DOHH2 (cell line): ENCODE measurements around the gene EIF2B4.

Experiments used
- H3F3A ChIP-seq: fragments of 200-600 bp; sonication (generic), shearing (Covaris generic); 2 replicates; pipeline ENCODE4 v1.6.0; 2016; ENCODE audit warnings: antibody characterized with exemption, mild to moderate bottlenecking; ENCODE audit not compliant: control insufficient read depth, insufficient read depth
- H3K27ac ChIP-seq: fragments of 200-600 bp; sonication (generic); 2 replicates; pipeline ENCODE4 v1.5.1; 2014; ENCODE audit warnings: low read depth, mild to moderate bottlenecking, low read length, moderate library complexity
- H3K27me3 ChIP-seq: fragments of 200-600 bp; sonication (generic); 2 replicates; pipeline ENCODE4 v1.6.1; 2014; ENCODE audit warnings: mild to moderate bottlenecking, low read length, mixed read lengths; ENCODE audit not compliant: control insufficient read depth
- H3K36me3 ChIP-seq: fragments of 200-600 bp; sonication (generic); 2 replicates; pipeline ENCODE4 v1.6.1; 2014; ENCODE audit warnings: mild to moderate bottlenecking, low read length, moderate library complexity, mixed read lengths; ENCODE audit not compliant: control insufficient read depth
- H3K4me1 ChIP-seq: fragments of 200-600 bp; sonication (generic); 2 replicates; pipeline ENCODE4 v1.6.1; 2014; ENCODE audit warnings: mild to moderate bottlenecking, low read length, mixed read lengths; ENCODE audit not compliant: control insufficient read depth
- H3K4me2 ChIP-seq: fragments of 200-600 bp; sonication (generic); 2 replicates; pipeline ENCODE4 v1.6.0; 2014; ENCODE audit warnings: mild to moderate bottlenecking, low read length, moderate library complexity
- H3K4me3 ChIP-seq: fragments of 200-600 bp; sonication (generic); 2 replicates; pipeline ENCODE4 v1.5.1; 2014; ENCODE audit warnings: mild to moderate bottlenecking, low read length, mixed read lengths
- H3K79me2 ChIP-seq: fragments of 200-600 bp; sonication (generic); 2 replicates; pipeline ENCODE4 v1.6.1; 2014; ENCODE audit warnings: mild to moderate bottlenecking, low read length, mixed read lengths; ENCODE audit not compliant: control insufficient read depth
- H3K9me2 ChIP-seq: fragments of 200-600 bp; sonication (generic); replicated peaks from 2 replicates; pipeline ENCODE4 v1.6.1; 2014; ENCODE audit warnings: mild to moderate bottlenecking, low read length, mixed read lengths; ENCODE audit not compliant: control insufficient read depth
- H3K9me3 ChIP-seq: fragments of 200-600 bp; sonication (generic); 2 replicates; pipeline ENCODE4 v1.6.1; 2014; ENCODE audit warnings: antibody characterized with exemption, low read length, mixed read lengths; ENCODE audit not compliant: control insufficient read depth, insufficient read depth
- H4K20me1 ChIP-seq: fragments of 200-600 bp; sonication (generic); 2 replicates; pipeline ENCODE4 v1.6.0; 2014; ENCODE audit warnings: low read depth, mild to moderate bottlenecking, antibody characterized with exemption, low read length, moderate library complexity; ENCODE audit not compliant: control insufficient read depth, insufficient read depth
- EZH2phosphoT487 ChIP-seq: fragments of 200-600 bp; sonication (generic); IDR thresholded peaks from 2 replicates; pipeline ENCODE4 v1.6.1; 2017; ENCODE audit warnings: borderline replicate concordance, mild to moderate bottlenecking, antibody characterized with exemption, low read length, moderate library complexity, mixed read lengths
- TF ChIP-seq, protein P1 (sequence below): fragments of 200-600 bp; sonication (generic); IDR thresholded peaks from one replicate; pipeline ENCODE4 v1.5.1; 2014; ENCODE audit warnings: antibody characterized with exemption, mild to moderate bottlenecking, low read depth, low read length; ENCODE audit not compliant: poor library complexity, severe bottlenecking

Gene EIF2B4

DNA sequence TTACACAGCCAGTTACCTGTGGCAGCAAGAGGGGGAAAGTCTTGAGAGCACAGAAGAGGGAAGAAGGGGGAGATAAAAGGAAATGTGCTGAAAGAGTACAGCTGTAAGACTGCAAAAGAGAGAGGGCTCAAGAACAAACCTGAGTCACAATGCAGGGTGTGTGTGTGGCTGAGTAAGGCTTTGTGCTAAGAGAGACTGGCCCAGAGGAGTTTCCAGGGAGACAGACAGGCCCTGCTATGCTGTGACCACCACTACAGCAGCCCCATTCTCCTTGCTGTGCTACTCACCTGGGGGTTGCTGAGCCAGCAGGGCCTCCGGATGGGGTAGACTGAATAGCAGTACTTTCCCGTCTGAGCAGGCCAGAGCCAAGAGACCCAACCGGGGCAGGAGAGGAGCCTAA is 34.8 kb downstream of the EIF2B4 start:
- Histone ChIP-seq H3K4me2 (no peak overlapping the region), H3K9me2 (no peaks in the 10 kb centered on the region), H3K4me3 (no peak overlapping the region), H3K27ac (no peak overlapping the region), H3K36me3 (peaks cover 67% of the 10 kb centered on the region), H3K9me3 (no peaks in the 10 kb centered on the region), H3K27me3 (no peaks in the 10 kb centered on the region), H3F3A (no peaks in the 10 kb centered on the region), H3K79me2 (no peaks in the 10 kb centered on the region), H3K4me1 (no peaks in the 10 kb centered on the region), H4K20me1 (no peaks in the 10 kb centered on the region)
- no peak for TF ChIP-seq EZH2phosphoT487

DNA sequence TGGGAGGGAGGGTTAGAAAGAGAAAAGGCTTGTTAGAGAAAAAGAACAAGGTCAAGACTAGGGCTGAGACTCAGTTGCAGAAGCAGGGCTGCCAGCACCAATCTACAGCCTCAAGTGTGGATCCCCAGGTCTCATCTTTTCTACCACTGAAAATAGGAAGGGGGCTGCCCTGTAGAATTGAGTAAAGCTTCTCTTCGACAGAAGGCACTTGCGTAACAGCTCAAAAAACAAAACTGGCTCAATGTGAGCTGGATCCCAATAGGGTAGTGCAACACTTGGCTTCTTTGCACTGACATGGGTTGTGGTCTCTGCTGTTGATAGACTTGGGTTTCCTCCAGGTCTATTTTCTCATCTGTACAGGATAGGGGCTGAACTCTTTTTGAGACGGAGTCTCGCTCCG is 45.4 kb downstream of the EIF2B4 start:
- H3F3A ChIP-seq, result peaks cover 11% of the 10 kb centered on the region
- H3K4me2 ChIP-seq, result 0 out of 2 replicates have a peak overlapping the region, but pooled peaks have one; percentile 86
- no peaks in the 10 kb centered on the region for H3K9me2 ChIP-seq
- no peak for TF ChIP-seq EZH2phosphoT487
- TF ChIP-seq, protein P1, sequence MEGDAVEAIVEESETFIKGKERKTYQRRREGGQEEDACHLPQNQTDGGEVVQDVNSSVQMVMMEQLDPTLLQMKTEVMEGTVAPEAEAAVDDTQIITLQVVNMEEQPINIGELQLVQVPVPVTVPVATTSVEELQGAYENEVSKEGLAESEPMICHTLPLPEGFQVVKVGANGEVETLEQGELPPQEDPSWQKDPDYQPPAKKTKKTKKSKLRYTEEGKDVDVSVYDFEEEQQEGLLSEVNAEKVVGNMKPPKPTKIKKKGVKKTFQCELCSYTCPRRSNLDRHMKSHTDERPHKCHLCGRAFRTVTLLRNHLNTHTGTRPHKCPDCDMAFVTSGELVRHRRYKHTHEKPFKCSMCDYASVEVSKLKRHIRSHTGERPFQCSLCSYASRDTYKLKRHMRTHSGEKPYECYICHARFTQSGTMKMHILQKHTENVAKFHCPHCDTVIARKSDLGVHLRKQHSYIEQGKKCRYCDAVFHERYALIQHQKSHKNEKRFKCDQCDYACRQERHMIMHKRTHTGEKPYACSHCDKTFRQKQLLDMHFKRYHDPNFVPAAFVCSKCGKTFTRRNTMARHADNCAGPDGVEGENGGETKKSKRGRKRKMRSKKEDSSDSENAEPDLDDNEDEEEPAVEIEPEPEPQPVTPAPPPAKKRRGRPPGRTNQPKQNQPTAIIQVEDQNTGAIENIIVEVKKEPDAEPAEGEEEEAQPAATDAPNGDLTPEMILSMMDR, result no peak
- H4K20me1 ChIP-seq, result no peaks in the 10 kb centered on the region
- peaks cover 22% of the 10 kb centered on the region for H3K4me1 ChIP-seq
- H3K27ac ChIP-seq, result no peak overlapping the region
- peaks cover 44% of the 10 kb centered on the region for H3K36me3 ChIP-seq
- no peak overlapping the region for H3K4me3 ChIP-seq
- peaks cover 29% of the 10 kb centered on the region for H3K79me2 ChIP-seq
- H3K9me3 ChIP-seq, result no peaks in the 10 kb centered on the region
- H3K27me3 ChIP-seq, result no peaks in the 10 kb centered on the region

DNA sequence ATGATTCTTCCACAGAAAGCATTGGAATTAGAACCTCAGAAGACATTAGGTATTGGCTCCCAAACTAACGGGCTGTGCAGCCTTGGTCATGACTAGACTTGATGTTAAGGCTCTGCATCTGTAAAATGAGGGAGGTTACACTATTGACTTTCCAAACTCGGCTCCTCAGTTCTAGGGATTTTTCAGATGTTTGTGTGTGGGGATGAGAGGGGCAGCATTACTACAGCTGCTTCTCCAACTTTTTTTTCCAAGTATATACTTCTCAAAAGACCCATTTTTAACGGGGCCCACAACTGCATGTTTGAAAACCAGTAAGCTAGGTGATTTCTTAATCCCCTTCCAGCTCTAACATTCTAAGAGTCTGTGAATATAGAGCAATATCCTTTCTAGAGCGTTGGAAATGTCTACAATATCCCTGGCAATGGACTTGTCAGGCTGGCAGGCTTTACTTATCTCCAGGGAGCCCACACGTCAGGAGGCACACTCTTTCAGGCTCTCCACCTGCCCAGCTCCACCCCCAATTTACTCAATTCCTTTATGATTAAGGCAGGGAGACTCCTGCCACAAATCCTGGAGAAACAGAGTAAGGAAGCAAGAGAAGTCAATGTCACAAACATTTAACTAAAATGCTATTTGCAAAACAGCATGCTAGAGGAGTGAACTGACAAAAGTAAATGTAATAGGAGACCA is 46.4 kb downstream of the EIF2B4 start:
- H4K20me1 ChIP-seq, result no peaks in the 10 kb centered on the region
- peak overlapping the region; percentile 86 for H3K4me2 ChIP-seq
- H3K9me3 ChIP-seq, result no peaks in the 10 kb centered on the region
- no peaks in the 10 kb centered on the region for H3K27me3 ChIP-seq
- H3K27ac ChIP-seq, result peak overlapping the region; percentile 52
- H3K4me1 ChIP-seq, result peaks cover 22% of the 10 kb centered on the region
- peaks cover 11% of the 10 kb centered on the region for H3F3A ChIP-seq
- peak overlapping the region; percentile 86 for H3K4me3 ChIP-seq
- no peaks in the 10 kb centered on the region for H3K9me2 ChIP-seq
- TF ChIP-seq EZH2phosphoT487, result no peak
- TF ChIP-seq, protein P1, result no peak
- H3K79me2 ChIP-seq, result peaks cover 29% of the 10 kb centered on the region
- H3K36me3 ChIP-seq, result peaks cover 34% of the 10 kb centered on the region

DNA sequence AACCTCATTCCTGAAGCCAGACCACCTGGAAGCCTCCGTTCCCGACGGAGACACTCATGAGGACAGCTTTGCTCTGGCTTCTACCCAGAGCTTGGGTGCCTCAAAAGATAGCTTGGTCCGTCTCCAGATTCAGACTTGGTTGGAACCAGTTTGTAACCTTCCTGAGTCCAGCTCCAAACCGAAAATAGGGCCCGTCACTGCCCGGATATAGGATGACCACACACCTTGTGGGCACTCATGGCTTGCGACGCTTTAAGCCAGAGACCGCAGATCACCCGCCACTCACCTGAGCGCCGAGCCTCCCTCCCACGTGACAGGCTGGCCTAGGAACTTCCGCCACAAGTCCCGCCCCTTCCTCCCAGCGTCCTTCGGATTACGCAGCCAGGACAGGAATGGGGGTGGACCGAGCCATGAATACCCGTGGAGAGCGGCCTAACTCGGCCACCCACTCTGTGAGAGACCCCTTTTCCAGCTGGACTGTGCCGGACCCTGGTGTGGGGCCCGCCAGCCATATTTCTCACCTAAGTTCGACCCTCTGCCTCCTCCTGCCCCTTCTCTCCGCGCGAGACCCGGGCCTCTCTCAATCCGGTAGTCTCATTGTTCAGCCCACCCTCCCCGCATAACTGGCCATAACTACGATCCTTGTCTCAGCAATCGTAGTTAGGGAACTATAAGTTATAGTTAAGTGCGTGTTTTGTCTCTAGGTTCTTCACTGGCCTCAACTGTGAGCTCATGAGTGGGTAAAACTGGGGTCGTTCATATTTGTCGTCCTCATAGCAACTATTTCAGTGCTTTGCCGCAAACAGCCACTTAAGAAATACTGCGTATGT is 47.2 kb downstream of the EIF2B4 start, which contains the start of gene MPV17:
Gene MPV17, minus strand, starts transcription at position 332 of the 830 bp plus-strand sequence. CDS start 580 bp downstream, outside the sequence.
- peaks cover 11% of the 10 kb centered on the region for H3F3A ChIP-seq
- H3K4me2 ChIP-seq, result peak within 1 kb of the TSS; percentile 86
- peak within 1 kb of the TSS; percentile 52 for H3K27ac ChIP-seq
- H3K79me2 ChIP-seq, result peaks cover 29% of the 10 kb centered on the region
- H3K36me3 ChIP-seq, result peaks cover 27% of the 10 kb centered on the region
- H3K27me3 ChIP-seq, result no peaks in the 10 kb centered on the region
- H3K4me3 ChIP-seq, result peak within 1 kb of the TSS; percentile 86
- H3K4me1 ChIP-seq, result peaks cover 22% of the 10 kb centered on the region
- TF ChIP-seq, protein P1, result no peak
- H3K9me3 ChIP-seq, result no peaks in the 10 kb centered on the region
- H3K9me2 ChIP-seq, result no peaks in the 10 kb centered on the region
- no peaks in the 10 kb centered on the region for H4K20me1 ChIP-seq
